Activated naive CD8-positive, alpha-beta T cell treated with anti-CD3 and anti-CD28 coated beads, Interleukin-2, amount 10 ng/mL, durations not matched to agents 7 days and 5 days (primary cell): ENCODE data around the gene DLX1. TPM values are rescaled to one million over a fixed set of nuclear protein-coding genes. Genes with fewer than 3 reads are reported as not detected.
"Not testable (repeated sequence)": the region's sequence is repeated elsewhere in the genome, so short reads cannot be mapped to it uniquely, and the experiment has no call there.

Experiments used
- ATAC-seq: fragments of 150-1000 bp; cut with Tn5 transposase; one replicate; pipeline ENCODE4 v1.10.0; 2021; ENCODE audit warnings: low read depth, moderate library complexity
- POLR2A ChIA-PET: fragments of 350-600 bp; sonication (Branson Sonifier 250); formaldehyde crosslinking; loops from one replicate; lab custom pipeline; 2021; ENCODE audit warnings: antibody characterized with exemption; lab: Charles Lee
- DNase-seq: peaks from one replicate; pipeline ENCODE4 v3.0.0; 2021
- H3K27ac Mint-ChIP-seq: one replicate; pipeline ENCODE4 v1.8.0; 2022; ENCODE audit warnings: mild to moderate bottlenecking, mixed read lengths
- H3K27me3 Mint-ChIP-seq: one replicate; pipeline ENCODE4 v1.8.0; 2022; ENCODE audit warnings: mild to moderate bottlenecking, moderate library complexity, mixed read lengths
- H3K36me3 Mint-ChIP-seq: one replicate; pipeline ENCODE4 v1.8.0; 2021; ENCODE audit warnings: mild to moderate bottlenecking, mixed read lengths
- H3K4me1 Mint-ChIP-seq: one replicate; pipeline ENCODE4 v1.8.0; 2021; ENCODE audit warnings: mixed read lengths
- H3K4me3 Mint-ChIP-seq: one replicate; pipeline ENCODE4 v1.8.0; 2022; ENCODE audit warnings: mild to moderate bottlenecking, moderate library complexity, mixed read lengths
- H3K9me3 Mint-ChIP-seq: one replicate; pipeline ENCODE4 v1.8.0; 2021; ENCODE audit warnings: mixed read lengths
- total RNA-seq, 2 experiments: library from RNA; stranded (reverse); gene quantifications; one replicate each; pipeline ENCODE4 v1.2.3, GENCODE V29; 2021

Gene DLX1
- total RNA-seq, 2 experiments from 2014 or later: not detected

DNA sequence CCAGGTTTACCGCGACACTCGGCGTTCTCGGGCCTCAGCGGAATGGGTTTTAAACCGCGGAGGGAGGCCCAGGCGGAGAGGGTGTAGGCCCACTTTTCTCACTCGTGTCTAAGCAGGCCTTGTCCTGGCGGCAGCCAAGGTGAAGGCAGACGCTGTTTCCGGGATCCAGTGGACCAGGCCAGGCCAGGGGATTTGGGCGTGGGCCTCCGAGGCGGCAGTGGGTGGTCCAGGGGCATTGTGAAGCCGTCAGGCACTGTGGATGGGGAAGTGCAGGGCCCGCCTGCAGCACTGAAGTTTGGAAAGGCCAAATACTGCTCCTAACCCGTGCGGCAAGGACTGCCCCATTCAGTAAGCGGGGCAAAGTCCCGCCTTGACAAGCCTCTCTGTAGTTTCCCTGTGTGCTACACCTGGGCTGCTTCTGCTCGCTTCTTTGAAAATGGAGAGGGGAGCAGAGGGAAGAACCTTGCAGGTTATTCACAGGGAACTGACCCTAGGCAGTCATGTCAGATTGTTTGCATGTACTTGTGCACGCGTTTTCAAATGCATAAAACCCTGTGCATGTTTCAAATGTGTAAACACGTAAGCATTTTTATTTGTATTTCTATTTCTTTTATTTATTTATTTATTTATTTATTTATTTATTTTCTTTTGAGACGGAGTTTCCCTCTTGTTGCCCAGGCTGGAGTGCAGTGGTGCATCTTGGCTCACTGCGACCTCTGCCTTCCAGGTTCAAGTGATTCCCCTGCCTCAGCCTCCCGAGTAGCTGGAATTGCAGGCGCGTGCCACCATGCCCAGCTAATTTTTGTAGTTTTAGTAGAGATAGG is 24.9 kb downstream of the DLX1 start:
- Mint-ChIP-seq H3K4me1 (peaks cover 18% of the 10 kb centered on the region), H3K36me3 (no peaks in the 10 kb centered on the region), H3K9me3 (no peaks in the 10 kb centered on the region), H3K27me3 (peaks cover 55% of the 10 kb centered on the region), H3K4me3 (no peak overlapping the region), H3K27ac (no peak overlapping the region)
- ATAC-seq: no peak
- DNase-seq: no peak
- POLR2A ChIA-PET: no interaction called here

DNA sequence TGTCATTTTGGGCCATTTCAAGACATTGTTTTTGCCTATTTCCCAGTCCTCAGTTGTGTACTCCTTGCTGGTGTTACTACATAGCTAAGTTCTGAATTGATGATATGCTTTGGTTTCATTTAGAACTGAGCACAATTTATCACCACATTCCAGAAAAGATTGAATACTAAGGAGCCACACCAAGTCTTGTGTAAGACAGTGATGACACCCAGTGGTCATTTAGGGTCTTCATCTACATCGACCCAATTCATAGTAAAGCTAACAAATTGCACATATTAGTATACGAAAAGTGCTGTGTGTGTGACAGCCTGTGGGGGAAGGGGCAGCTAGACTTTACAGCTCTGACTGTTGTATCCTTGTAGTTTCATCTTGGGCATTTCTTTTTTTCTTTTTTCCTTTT is 28.3 kb downstream of the DLX1 start:
- H3K9me3 Mint-ChIP-seq: no peaks in the 10 kb centered on the region
- ATAC-seq (no peak), DNase-seq (no peak)
- POLR2A ChIA-PET: no interaction called here
- no peak overlapping the region for H3K27ac Mint-ChIP-seq
- H3K36me3 Mint-ChIP-seq: no peaks in the 10 kb centered on the region
- H3K4me1 Mint-ChIP-seq: no peaks in the 10 kb centered on the region
- H3K27me3 Mint-ChIP-seq: peaks cover 33% of the 10 kb centered on the region
- no peak overlapping the region for H3K4me3 Mint-ChIP-seq

DNA sequence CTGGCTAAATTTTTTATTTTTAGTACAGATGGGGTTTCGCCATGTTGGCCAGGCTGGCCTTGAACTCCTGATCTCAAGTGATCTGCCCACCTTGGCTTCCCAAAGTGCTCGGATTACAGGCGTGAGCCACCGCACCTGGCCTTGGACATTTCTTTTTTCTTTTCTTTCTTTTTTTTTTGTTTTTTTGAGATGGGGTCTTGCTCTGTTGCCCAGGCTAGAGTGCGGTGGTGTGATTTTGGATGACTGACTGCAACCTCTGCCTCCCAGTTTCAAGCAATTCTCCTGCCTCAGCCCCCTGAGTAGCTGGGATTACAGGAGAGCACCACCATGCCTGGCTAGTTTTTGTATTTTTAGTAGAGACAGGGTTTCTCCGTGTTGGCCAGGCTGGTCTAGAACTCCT is 28.9 kb downstream of the DLX1 start:
- H3K36me3 Mint-ChIP-seq, H3K4me3 Mint-ChIP-seq, H3K9me3 Mint-ChIP-seq, ATAC-seq, H3K4me1 Mint-ChIP-seq, DNase-seq, H3K27ac Mint-ChIP-seq, POLR2A ChIA-PET: not testable (repeated sequence)
- H3K27me3 Mint-ChIP-seq: peaks cover 30% of the 10 kb centered on the region

DNA sequence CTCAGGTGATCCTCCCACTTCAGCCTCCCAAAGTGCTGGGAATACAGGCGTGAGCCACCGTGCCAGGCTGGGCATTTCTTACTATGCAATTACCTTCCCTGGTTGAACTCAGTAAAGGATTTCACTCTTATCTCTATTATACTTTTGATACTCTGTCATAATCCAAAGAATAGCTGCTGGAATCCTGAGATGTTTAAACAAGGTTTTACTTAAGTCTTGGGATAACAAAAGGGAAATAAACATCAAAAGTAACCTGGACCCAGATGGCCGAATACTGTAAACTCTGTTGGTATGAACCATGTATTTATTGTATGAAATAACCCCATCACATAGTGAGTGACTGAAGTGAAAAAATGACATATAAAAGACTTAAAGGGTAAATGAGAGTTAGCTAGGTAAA is 29.3 kb downstream of the DLX1 start:
- Mint-ChIP-seq H3K9me3 (no peaks in the 10 kb centered on the region), H3K27ac (no peak overlapping the region), H3K4me1 (no peaks in the 10 kb centered on the region), H3K27me3 (peaks cover 28% of the 10 kb centered on the region), H3K4me3 (no peak overlapping the region), H3K36me3 (no peaks in the 10 kb centered on the region)
- POLR2A ChIA-PET: no interaction called here
- no peak for ATAC-seq
- DNase-seq: no peak

DNA sequence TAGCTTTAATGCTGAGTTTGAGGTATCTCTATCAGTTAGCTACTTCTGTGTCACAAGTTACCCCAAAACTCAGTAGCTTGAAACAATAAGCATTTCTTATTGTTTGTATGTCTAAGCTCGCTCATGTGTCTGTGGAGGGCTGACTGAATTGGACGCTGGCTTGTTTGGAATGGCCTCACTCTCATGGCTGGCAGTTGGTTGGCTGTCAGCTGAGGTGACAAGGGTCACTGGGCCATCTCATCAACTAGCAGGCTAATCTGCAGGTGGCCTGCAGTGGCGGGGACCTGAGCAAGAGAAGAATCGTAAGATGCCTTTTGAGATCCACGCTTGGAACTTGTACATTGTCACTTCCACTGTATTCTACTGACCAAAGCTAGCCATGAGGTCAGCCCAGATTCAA is 30.8 kb downstream of the DLX1 start:
- no peaks in the 10 kb centered on the region for H3K9me3 Mint-ChIP-seq
- H3K4me1 Mint-ChIP-seq: no peaks in the 10 kb centered on the region
- H3K4me3 Mint-ChIP-seq: no peak overlapping the region
- H3K27me3 Mint-ChIP-seq: peaks cover 28% of the 10 kb centered on the region
- POLR2A ChIA-PET: interaction anchor here (1.1 kb wide), 1 partner anchor 330 kb away, joined by 3 read pairs; no protein-coding TSS in a partner anchor
- H3K27ac Mint-ChIP-seq: no peak overlapping the region
- DNase-seq (no peak), ATAC-seq (no peak)
- no peaks in the 10 kb centered on the region for H3K36me3 Mint-ChIP-seq

DNA sequence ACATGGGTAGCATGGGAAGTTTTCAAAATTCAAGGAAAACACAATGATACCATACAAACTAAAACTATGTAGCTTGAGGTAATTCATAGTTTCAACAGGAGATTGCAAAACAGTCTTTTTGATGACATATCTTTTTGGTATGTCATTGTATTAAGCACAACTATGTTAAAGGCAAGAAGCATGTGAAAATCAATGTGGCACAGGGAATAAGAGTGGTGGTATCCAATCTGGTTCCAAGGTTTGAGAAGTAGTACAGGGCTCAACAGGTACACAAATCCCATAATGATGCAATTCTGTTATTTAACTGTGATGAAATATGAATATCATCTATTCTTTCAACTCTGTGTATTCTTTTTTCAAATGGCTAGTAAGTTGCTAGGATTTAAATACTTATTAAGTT is 33.8 kb downstream of the DLX1 start:
- Mint-ChIP-seq H3K27ac (no peak overlapping the region), H3K4me1 (no peaks in the 10 kb centered on the region), H3K4me3 (no peak overlapping the region), H3K27me3 (peaks cover 26% of the 10 kb centered on the region), H3K9me3 (no peaks in the 10 kb centered on the region), H3K36me3 (no peaks in the 10 kb centered on the region)
- no peak for ATAC-seq
- POLR2A ChIA-PET: no interaction called here
- DNase-seq: no peak

DNA sequence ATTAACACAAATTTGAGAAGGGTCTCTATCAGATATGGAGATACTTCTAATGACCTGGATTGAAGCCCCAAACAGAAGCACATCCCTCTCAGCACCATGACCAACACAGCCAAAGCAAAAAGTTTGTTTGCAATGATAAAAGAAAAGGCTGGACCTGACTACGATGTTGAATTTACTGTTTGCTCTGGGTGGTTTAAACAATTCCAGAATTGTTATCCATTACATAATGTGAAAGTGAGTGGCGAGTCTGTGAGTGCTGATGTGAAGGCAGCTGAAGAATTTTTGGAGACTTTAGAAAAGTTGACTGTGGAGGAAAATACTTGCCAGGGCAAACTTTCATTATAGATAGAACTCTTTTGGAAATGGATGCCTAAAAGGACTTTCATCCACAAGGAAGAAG is 34.8 kb downstream of the DLX1 start:
- POLR2A ChIA-PET: no interaction called here
- ATAC-seq: no peak

DNA sequence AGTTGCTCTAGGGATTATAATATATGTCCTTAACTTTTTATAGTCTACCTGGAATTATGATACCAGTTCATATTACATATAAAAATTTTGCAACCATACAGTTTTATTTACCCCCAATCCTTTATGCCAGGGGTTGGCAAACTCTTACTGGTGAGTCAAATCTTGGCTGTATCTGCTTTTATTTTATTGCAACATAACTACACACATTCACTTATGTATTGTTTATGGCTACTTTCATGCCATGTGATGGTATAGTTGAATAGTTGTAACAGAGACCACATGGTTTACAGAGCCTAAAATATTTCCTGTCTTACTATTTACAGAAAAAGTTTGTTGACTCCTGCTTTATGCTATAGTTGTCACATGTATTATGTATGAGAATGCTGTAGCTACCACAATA is 43.2 kb downstream of the DLX1 start:
- POLR2A ChIA-PET: interaction anchor here (0.6 kb wide), 1 partner anchor 16 kb away, joined by 3 read pairs; no protein-coding TSS in a partner anchor
- no peak overlapping the region for H3K27ac Mint-ChIP-seq
- H3K4me3 Mint-ChIP-seq: no peak overlapping the region
- no peaks in the 10 kb centered on the region for H3K4me1 Mint-ChIP-seq
- H3K9me3 Mint-ChIP-seq: no peaks in the 10 kb centered on the region
- peaks cover 10% of the 10 kb centered on the region for H3K27me3 Mint-ChIP-seq
- no peak for ATAC-seq
- H3K36me3 Mint-ChIP-seq: no peaks in the 10 kb centered on the region
- no peak for DNase-seq

More for the DNA sequence above, 34.8 kb downstream of the DLX1 start:
- no peaks in the 10 kb centered on the region for H3K4me1 Mint-ChIP-seq
- DNase-seq: no peak
- no peak overlapping the region for H3K27ac Mint-ChIP-seq
- H3K36me3 Mint-ChIP-seq: no peaks in the 10 kb centered on the region
- no peaks in the 10 kb centered on the region for H3K9me3 Mint-ChIP-seq
- peaks cover 21% of the 10 kb centered on the region for H3K27me3 Mint-ChIP-seq
- H3K4me3 Mint-ChIP-seq: no peak overlapping the region

DNA sequence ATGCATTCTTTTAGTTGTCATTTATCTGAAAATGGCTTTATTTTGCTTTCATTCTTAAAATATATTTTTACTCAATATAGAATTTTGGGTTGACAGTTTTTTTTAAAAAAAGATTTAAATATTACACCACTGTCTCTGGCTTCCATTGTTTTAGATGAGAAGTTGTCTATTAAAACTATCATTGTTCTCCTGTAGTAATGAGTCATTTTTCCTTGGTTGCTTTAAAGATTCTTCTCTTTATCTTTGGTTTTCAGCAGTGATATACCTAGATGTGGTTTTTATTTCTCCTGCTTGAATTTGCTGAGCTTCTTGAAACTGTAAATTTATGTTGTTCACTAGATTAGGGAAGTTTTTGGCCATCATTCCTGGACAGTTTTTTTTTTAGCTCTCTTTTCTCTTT is 44.1 kb downstream of the DLX1 start:
- Mint-ChIP-seq H3K27me3 (peaks cover 18% of the 10 kb centered on the region), H3K36me3 (no peaks in the 10 kb centered on the region), H3K4me1 (no peaks in the 10 kb centered on the region), H3K27ac (no peak overlapping the region), H3K9me3 (no peaks in the 10 kb centered on the region), H3K4me3 (no peak overlapping the region)
- ATAC-seq: no peak
- no peak for DNase-seq
- POLR2A ChIA-PET: interaction anchor here (0.6 kb wide), 1 partner anchor 17 kb away, joined by 3 read pairs; no protein-coding TSS in a partner anchor

DNA sequence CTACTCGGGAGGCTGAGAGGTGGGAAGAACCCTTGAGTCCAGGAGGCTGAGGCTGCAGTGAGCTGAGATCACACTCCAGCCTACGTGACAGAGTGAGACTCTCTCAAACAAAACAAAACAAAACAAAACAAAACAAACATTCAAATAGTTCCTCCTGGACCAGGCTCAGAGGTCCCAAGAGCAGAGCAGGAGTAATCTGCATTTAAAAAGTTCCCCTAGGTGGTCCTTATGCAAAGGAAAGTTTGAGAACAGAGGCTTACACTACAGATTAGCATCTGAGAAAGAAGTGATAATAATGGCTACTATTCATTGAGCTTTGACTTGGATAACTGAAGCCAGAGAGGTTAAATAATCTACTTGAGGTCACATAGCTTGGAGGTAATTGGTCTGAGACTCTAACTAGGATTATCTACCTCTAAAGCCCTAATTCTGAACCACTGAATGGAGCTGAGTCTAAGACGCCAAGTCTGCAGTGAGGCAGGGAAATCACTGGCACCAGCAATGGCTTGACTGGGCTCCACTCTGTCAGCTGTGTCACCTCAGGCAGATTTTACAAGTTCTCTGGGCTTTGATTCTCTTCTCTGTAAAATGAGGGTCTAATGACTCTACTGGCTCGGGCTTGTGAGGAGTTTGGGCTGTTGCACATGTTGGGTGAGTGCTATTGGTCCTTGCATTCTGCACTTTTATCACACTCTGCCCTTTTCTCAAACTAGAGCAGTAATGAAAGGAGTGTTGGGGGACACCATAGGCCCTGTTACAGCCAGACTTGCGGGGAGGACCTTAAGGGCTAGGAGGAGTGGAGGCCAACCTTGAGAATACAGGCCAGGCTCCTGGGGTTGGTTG is 46.6 kb downstream of the DLX1 start:
- Mint-ChIP-seq H3K4me3 (no peak overlapping the region), H3K9me3 (no peaks in the 10 kb centered on the region), H3K36me3 (no peaks in the 10 kb centered on the region), H3K27ac (no peak overlapping the region), H3K4me1 (no peaks in the 10 kb centered on the region), H3K27me3 (peaks cover 25% of the 10 kb centered on the region)
- ATAC-seq (no peak), DNase-seq (no peak)
- POLR2A ChIA-PET: no interaction called here

DNA sequence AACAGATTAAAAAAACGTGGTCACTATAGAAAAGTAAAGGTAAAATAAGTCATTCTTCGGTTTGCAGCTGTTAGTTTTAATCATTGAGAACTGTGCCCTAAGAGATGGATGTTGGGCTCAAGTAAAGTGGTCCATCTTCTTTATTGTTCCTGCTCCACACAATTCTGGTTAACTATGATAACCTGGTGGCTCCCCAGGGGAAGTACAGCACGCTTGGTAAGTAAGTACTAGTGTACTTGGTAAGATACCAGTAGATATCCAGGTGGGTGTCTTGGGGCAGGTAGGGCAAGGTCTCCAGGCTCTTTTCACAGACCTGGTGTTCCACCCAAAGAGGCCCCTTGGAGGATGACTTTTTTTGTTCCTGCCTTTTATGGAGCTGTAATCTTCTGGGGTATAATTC is 49.0 kb downstream of the DLX1 start:
- POLR2A ChIA-PET: no interaction called here
- Mint-ChIP-seq H3K4me1 (no peaks in the 10 kb centered on the region), H3K9me3 (no peaks in the 10 kb centered on the region), H3K27me3 (peaks cover 20% of the 10 kb centered on the region), H3K27ac (no peak overlapping the region), H3K4me3 (no peak overlapping the region), H3K36me3 (no peaks in the 10 kb centered on the region)
- DNase-seq (no peak), ATAC-seq (no peak)

DNA sequence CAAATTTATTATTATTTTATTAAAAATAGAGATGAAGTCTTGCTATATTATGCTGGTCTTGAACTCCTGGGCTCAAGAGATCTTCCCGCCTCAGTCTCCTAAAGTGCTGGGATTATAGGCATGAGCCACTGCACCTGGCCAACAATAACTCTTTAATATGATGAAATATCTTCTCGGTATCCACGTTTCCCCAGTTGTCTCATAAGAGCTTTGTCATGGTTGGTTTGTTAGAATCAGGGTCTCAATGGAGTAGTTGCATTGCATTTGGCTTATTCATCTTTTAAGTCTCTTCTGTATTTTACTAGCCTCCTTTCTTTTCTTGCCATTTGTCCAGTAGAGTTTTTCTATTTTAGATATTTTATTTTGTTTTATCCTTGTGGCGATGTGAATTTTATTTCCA is 50.1 kb downstream of the DLX1 start:
- no peak for DNase-seq
- no peak overlapping the region for H3K4me3 Mint-ChIP-seq
- no peaks in the 10 kb centered on the region for H3K9me3 Mint-ChIP-seq
- H3K4me1 Mint-ChIP-seq: no peaks in the 10 kb centered on the region
- peaks cover 20% of the 10 kb centered on the region for H3K27me3 Mint-ChIP-seq
- H3K36me3 Mint-ChIP-seq: no peaks in the 10 kb centered on the region
- H3K27ac Mint-ChIP-seq: no peak overlapping the region
- POLR2A ChIA-PET: no interaction called here
- no peak for ATAC-seq

DNA sequence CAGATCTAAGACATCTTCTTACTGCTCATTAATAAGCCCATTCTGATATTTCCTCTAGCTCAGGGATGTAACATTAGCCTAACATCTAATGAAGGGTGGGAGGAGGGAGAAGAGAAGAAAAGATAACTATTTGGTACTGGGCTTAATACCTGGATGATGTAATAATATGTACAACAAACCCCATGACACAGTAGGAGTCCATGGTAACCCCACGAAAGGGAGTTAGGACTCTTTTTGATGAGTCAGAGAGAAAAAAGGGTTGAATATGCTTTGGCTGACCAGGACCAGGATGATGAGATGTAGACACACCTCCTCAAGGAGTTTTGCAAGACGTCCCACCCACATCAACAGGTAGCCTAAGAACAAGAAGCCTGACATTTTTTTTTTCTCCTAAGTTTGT is 51.8 kb downstream of the DLX1 start:
- H3K27ac Mint-ChIP-seq: no peak overlapping the region
- no peak overlapping the region for H3K4me3 Mint-ChIP-seq

DNA sequence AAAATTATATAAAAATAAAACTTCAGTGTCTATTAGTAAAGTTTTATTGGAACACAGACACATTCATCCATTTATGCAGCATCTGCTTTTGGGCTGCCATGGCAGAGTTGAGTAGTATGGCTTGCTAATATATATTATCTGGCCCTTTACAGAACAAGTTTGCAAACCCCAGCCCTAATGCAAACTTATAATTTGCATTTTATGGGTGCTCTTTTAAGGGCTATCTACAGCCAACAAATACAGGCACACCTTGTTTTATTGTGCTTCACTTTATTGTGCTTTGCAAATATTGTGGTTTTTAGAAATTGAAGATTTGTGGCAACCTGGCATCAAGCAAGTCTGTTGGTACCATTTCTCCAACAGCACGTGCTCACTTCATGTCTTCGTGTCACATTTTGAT is 52.6 kb downstream of the DLX1 start:
- DNase-seq: no peak
- Mint-ChIP-seq H3K27me3 (peaks cover 15% of the 10 kb centered on the region), H3K9me3 (no peaks in the 10 kb centered on the region), H3K4me1 (peaks cover 2% of the 10 kb centered on the region), H3K36me3 (no peaks in the 10 kb centered on the region), H3K27ac (no peak overlapping the region), H3K4me3 (no peak overlapping the region)
- POLR2A ChIA-PET: no interaction called here
- no peak for ATAC-seq

More for the DNA sequence above, 51.8 kb downstream of the DLX1 start:
- H3K27me3 Mint-ChIP-seq: peaks cover 18% of the 10 kb centered on the region
- no peaks in the 10 kb centered on the region for H3K9me3 Mint-ChIP-seq
- no peaks in the 10 kb centered on the region for H3K36me3 Mint-ChIP-seq
- no peak for ATAC-seq
- no peak for DNase-seq
- POLR2A ChIA-PET: no interaction called here
- peaks cover 1% of the 10 kb centered on the region for H3K4me1 Mint-ChIP-seq
